ENCODE data around the gene FPGS.

Gene FPGS

DNA sequence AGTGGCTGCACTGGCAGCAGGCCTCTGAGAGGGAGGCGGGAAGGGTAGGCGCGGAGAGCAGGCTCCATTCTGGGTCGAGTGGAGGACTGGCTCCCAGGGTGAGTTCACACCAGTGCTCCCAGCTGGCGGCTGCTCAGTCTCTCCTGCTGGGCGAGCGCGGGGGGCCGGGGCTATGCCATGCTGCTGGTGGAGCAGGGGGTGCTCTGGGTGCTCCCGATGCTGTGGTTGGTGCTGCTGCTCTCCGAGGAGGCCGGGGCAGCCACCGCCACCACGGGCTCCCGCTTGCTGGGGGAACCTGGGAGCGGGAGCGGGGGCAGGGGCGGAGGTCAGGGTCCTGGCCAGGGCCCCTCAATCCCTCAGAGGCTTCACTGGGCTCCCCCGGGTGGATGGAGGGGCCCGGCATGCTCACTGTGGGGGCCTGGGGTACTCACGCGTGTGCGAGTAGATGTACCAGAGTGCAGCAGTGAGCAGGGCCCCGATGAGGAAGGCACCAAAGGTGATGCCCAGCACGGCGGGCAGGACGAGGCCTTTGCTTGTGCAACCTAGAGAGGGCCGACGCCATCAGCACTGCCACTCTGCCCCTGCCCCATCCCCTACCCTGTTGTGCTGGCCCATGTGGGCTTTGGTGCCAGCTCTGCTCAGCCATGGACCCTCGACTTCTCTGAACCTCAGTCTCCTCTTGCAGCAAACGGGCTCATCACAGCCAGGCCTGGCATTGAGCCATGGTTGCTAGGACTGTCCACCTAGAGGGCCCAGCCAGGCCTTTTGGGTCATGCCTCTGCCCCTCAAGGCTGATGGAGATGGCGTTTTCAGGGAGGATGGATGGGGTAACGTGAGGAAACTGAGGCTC is 13.1 kb downstream of the FPGS start:
- Histone ChIP-seq H3K4me3 (ENCODE audit: low read depth, low read length) (no peak overlapping the region), H3K9ac (no peak overlapping the region), H3K4me1 (no peaks in the 10 kb centered on the region), H3K4me2 (ENCODE audit: low read length) (no peak overlapping the region), H3K27me3 (ENCODE audit: control insufficient read depth, insufficient read depth, low read length) (no peaks in the 10 kb centered on the region), H3K9me3 (ENCODE audit: control insufficient read depth, low read length) (no peaks in the 10 kb centered on the region), H3K36me3 (ENCODE audit: control insufficient read depth, insufficient read depth, low read length) (no peaks in the 10 kb centered on the region), H3K27ac (no peak overlapping the region), H3K79me2 (no peaks in the 10 kb centered on the region), H2AFZ (no peak overlapping the region)
- TF ChIP-seq CTCF (IDR thresholded peaks at IDR 0.05) = no peak

DNA sequence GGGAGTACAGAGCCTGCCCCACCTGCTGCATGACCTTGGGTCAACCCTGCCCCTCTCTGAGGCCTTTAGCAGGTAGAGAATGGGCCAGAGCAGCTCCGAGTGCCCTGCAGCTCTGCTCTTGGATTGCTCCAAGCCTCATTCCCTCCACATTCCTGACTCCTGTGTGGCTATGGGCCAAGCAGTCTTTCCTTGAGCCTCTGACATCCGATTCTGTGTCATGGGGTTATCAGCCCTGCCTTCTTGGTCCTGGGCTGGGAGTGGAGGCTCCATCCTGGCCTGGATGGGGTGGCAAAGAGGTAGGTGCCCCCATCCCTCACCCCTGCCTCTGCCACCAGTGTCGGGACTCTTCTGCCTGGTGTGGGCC is 13.7 kb downstream of the FPGS start:
- Histone ChIP-seq H3K27ac (no peak overlapping the region), H3K79me2 (no peaks in the 10 kb centered on the region), H2AFZ (no peak overlapping the region), H3K9ac (no peak overlapping the region), H3K4me3 (ENCODE audit: low read depth, low read length) (no peak overlapping the region), H3K27me3 (ENCODE audit: control insufficient read depth, insufficient read depth, low read length) (no peaks in the 10 kb centered on the region), H3K4me1 (no peaks in the 10 kb centered on the region), H3K36me3 (ENCODE audit: control insufficient read depth, insufficient read depth, low read length) (no peaks in the 10 kb centered on the region), H3K9me3 (ENCODE audit: control insufficient read depth, low read length) (no peaks in the 10 kb centered on the region), H3K4me2 (ENCODE audit: low read length) (no peak overlapping the region)
- no peak for TF ChIP-seq CTCF (IDR thresholded peaks at IDR 0.05)

DNA sequence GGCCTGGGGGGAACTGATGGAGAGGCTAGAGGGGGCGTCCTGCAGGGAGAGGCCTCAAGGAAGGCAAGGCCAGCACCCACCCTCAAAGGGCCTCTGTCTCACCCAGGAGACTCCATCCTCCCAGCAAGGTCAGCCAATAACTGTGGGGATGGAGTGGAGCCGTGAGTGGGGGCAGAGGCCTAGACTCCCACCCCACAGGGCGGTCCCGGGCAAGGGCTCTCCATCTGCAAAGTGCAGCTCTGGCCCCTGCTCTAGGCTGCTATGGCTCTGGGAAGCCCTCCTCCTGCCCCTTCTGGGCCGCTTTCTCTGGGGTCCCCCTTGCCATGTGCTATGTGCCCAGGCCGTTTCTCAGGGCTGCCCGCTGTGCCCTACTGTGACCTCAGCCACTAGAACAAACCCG is 14.0 kb downstream of the FPGS start:
- Histone ChIP-seq H3K36me3 (ENCODE audit: control insufficient read depth, insufficient read depth, low read length) (no peaks in the 10 kb centered on the region), H3K79me2 (no peaks in the 10 kb centered on the region), H3K9me3 (ENCODE audit: control insufficient read depth, low read length) (no peaks in the 10 kb centered on the region), H3K27me3 (ENCODE audit: control insufficient read depth, insufficient read depth, low read length) (no peaks in the 10 kb centered on the region), H3K4me3 (ENCODE audit: low read depth, low read length) (no peak overlapping the region), H2AFZ (no peak overlapping the region), H3K9ac (no peak overlapping the region), H3K27ac (no peak overlapping the region), H3K4me1 (no peaks in the 10 kb centered on the region), H3K4me2 (ENCODE audit: low read length) (no peak overlapping the region)
- no peak for TF ChIP-seq CTCF (IDR thresholded peaks at IDR 0.05)

DNA sequence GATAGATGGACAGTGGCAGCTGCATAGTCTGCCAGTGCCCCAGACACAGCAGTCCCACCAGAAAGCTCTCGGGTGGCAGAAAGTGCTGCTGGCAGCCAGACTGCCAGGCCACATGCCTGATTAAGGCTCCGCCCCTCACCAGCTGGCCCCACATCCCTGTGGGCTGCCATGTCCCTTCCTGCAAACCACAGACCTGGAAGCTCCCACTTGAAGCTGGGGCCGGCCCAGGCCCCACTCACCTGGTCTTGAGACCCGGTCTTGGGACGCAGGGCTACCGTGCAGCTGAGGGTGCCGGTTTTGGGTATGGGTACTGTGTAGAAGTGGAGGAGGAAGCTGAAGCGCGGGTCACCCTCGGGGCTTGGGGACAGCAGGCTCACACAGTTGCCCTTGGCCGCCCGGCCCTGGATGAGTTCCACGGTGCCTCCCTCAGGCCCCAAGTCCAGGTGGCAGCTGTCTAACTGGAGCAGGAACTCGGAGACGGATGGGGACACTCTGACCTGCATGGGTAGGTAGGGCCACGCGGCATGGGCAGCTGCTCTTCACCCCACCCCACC is 15.3 kb downstream of the FPGS start:
- Histone ChIP-seq H3K79me2 (no peaks in the 10 kb centered on the region), H3K4me2 (ENCODE audit: low read length) (no peak overlapping the region), H3K9ac (no peak overlapping the region), H3K9me3 (ENCODE audit: control insufficient read depth, low read length) (no peaks in the 10 kb centered on the region), H3K36me3 (ENCODE audit: control insufficient read depth, insufficient read depth, low read length) (no peaks in the 10 kb centered on the region), H3K4me1 (no peaks in the 10 kb centered on the region), H3K27me3 (ENCODE audit: control insufficient read depth, insufficient read depth, low read length) (no peaks in the 10 kb centered on the region), H3K27ac (no peak overlapping the region), H3K4me3 (ENCODE audit: low read depth, low read length) (no peak overlapping the region), H2AFZ (no peak overlapping the region)
- TF ChIP-seq CTCF (IDR thresholded peaks at IDR 0.05) = no peak

DNA sequence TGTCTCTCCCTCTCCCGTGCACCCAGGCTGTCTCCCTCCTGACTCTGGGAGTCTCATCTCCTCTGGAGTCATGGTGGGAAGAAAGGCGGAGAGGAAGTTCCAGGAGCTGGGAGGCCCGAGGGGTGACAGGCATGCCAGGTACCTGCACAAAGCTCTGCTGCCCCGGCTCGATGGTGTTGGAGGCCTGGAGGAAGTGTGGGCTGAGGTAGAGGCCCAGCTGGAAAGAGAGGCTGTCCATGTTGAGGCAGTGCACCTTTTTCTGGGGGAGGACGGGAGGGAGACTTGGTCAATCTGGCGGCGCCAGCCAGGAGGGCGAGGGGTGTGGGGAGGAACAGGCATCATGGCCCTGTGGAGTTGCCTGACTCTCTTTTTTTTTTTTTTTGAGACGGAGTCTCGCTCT is 15.9 kb downstream of the FPGS start:
- TF ChIP-seq CTCF (IDR thresholded peaks at IDR 0.05) = no peak
- Histone ChIP-seq H3K4me1 (no peaks in the 10 kb centered on the region), H3K4me2 (ENCODE audit: low read length) (no peak overlapping the region), H2AFZ (no peak overlapping the region), H3K79me2 (no peaks in the 10 kb centered on the region), H3K36me3 (ENCODE audit: control insufficient read depth, insufficient read depth, low read length) (no peaks in the 10 kb centered on the region), H3K9ac (no peak overlapping the region), H3K27me3 (ENCODE audit: control insufficient read depth, insufficient read depth, low read length) (no peaks in the 10 kb centered on the region), H3K9me3 (ENCODE audit: control insufficient read depth, low read length) (no peaks in the 10 kb centered on the region), H3K27ac (no peak overlapping the region), H3K4me3 (ENCODE audit: low read depth, low read length) (no peak overlapping the region)

Data from parathyroid adenoma (tissue), 2 donors.